ENCODE measurements around the gene CDKN2C.

CDKN2C gene

DNA sequence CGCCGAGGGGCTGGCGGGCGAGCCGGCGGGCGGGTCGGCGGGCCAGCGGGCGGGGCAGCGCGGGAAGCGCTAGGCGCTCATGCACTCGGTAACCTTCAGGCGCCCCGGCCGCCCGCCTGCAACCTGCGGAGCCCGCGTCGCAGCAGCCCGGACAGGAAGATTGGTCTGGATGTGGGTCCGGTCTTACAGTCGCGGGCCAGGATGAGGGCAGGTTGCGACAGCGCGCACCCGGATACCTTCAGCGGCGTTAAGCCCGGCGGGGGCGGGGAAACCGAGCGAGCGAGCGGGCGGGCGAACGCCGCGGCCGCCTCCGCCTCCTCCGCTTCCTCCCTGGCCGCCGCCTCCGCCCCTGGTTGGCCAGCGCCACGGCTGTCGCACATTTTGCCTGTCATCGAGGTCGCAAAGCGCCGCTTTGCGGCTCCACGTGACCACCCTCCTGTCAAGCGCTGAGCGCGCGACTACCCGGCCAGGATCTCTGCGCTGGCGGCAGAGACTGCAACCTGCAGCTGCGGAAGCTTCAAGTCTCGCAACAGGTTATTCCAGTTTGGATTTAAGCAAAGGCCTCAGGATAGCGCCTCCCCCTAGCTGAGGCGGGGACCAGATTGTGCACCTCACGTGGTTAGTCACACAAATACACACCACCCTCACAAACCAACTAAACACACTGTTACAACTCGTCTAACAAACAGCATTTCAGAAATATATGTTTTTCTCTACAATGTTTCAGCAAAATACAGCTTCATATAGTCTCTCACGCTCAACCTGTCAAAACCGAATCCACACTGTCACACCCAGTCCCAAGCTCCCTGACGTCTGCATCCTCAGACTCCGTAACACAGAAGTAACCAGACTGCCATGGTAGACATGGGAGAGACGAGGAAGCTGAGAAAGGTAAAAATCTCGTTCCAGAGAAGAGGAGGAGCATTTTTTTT lies 9.9 kb upstream of the CDKN2C start, which contains the start of gene FAF1 (continued):
- TF ChIP-seq, protein P1, sequence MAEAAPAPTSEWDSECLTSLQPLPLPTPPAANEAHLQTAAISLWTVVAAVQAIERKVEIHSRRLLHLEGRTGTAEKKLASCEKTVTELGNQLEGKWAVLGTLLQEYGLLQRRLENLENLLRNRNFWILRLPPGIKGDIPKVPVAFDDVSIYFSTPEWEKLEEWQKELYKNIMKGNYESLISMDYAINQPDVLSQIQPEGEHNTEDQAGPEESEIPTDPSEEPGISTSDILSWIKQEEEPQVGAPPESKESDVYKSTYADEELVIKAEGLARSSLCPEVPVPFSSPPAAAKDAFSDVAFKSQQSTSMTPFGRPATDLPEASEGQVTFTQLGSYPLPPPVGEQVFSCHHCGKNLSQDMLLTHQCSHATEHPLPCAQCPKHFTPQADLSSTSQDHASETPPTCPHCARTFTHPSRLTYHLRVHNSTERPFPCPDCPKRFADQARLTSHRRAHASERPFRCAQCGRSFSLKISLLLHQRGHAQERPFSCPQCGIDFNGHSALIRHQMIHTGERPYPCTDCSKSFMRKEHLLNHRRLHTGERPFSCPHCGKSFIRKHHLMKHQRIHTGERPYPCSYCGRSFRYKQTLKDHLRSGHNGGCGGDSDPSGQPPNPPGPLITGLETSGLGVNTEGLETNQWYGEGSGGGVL (tag by site-specific recombination; IDR thresholded peaks at IDR 0.05) = peak; percentile 35
- TF ChIP-seq IKZF3 (tag by site-specific recombination; IDR thresholded peaks at IDR 0.05) (peak; percentile 83), ZFP37 (tag by site-specific recombination; IDR thresholded peaks at IDR 0.05) (peak; percentile 13; the same call in 1 of the 2 replicates), ZNF785 (tag by site-specific recombination; IDR thresholded peaks at IDR 0.05) (no peak), KLF7 (tag by site-specific recombination; IDR thresholded peaks at IDR 0.05; ENCODE audit: borderline replicate concordance) (no peak; the same call in 1 of the 2 replicates), HOXD13 (CRISPR knock-in tag; IDR thresholded peaks at IDR 0.05; ENCODE audit: borderline replicate concordance) (no peak), ZNF521 (tag by site-specific recombination; IDR thresholded peaks at IDR 0.05) (no peak), ZNF596 (tag by site-specific recombination; IDR thresholded peaks at IDR 0.05) (peak; percentile 47; the same call in 1 of the 2 replicates), GLIS2 (tag by site-specific recombination; IDR thresholded peaks at IDR 0.05) (peak; percentile 67), ZNF777 (tag by site-specific recombination; IDR thresholded peaks at IDR 0.05; ENCODE audit: borderline replicate concordance) (no peak), ZNF37A (tag by site-specific recombination; IDR thresholded peaks at IDR 0.05) (no peak), EGR2 (tag by site-specific recombination; IDR thresholded peaks at IDR 0.05; ENCODE audit: low read depth) (peak; percentile 96), ZNF510 (tag by site-specific recombination; IDR thresholded peaks at IDR 0.05; ENCODE audit: insufficient replicate concordance) (no peak), FEZF1 (tag by site-specific recombination; IDR thresholded peaks at IDR 0.05) (0 out of 2 replicates have a peak, but pooled peaks have one; percentile 35), MZF1 (tag by site-specific recombination; IDR thresholded peaks at IDR 0.05; ENCODE audit: borderline replicate concordance) (no peak; the same call in 1 of the 2 replicates), ZNF350 (tag by site-specific recombination; IDR thresholded peaks at IDR 0.05) (no peak), ZNF530 (tag by site-specific recombination; IDR thresholded peaks at IDR 0.05; ENCODE audit: low read depth) (no peak), OSR2 (tag by site-specific recombination; IDR thresholded peaks at IDR 0.05) (no peak), ZNF624 (tag by site-specific recombination; IDR thresholded peaks at IDR 0.05) (no peak), ZNF239 (tag by site-specific recombination; IDR thresholded peaks at IDR 0.05) (no peak), GLI4 (tag by site-specific recombination; IDR thresholded peaks at IDR 0.05) (no peak), ZNF747 (tag by site-specific recombination; IDR thresholded peaks at IDR 0.05) (no peak), ZNF548 (tag by site-specific recombination; IDR thresholded peaks at IDR 0.05) (no peak)
- TF ChIP-seq, protein P2, sequence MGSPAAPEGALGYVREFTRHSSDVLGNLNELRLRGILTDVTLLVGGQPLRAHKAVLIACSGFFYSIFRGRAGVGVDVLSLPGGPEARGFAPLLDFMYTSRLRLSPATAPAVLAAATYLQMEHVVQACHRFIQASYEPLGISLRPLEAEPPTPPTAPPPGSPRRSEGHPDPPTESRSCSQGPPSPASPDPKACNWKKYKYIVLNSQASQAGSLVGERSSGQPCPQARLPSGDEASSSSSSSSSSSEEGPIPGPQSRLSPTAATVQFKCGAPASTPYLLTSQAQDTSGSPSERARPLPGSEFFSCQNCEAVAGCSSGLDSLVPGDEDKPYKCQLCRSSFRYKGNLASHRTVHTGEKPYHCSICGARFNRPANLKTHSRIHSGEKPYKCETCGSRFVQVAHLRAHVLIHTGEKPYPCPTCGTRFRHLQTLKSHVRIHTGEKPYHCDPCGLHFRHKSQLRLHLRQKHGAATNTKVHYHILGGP (tag by site-specific recombination; IDR thresholded peaks at IDR 0.05) = no peak
- TF ChIP-seq, protein P3, sequence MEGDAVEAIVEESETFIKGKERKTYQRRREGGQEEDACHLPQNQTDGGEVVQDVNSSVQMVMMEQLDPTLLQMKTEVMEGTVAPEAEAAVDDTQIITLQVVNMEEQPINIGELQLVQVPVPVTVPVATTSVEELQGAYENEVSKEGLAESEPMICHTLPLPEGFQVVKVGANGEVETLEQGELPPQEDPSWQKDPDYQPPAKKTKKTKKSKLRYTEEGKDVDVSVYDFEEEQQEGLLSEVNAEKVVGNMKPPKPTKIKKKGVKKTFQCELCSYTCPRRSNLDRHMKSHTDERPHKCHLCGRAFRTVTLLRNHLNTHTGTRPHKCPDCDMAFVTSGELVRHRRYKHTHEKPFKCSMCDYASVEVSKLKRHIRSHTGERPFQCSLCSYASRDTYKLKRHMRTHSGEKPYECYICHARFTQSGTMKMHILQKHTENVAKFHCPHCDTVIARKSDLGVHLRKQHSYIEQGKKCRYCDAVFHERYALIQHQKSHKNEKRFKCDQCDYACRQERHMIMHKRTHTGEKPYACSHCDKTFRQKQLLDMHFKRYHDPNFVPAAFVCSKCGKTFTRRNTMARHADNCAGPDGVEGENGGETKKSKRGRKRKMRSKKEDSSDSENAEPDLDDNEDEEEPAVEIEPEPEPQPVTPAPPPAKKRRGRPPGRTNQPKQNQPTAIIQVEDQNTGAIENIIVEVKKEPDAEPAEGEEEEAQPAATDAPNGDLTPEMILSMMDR (tag by site-specific recombination; IDR thresholded peaks at IDR 0.05) = peak; percentile 96
- TF ChIP-seq, protein P4, sequence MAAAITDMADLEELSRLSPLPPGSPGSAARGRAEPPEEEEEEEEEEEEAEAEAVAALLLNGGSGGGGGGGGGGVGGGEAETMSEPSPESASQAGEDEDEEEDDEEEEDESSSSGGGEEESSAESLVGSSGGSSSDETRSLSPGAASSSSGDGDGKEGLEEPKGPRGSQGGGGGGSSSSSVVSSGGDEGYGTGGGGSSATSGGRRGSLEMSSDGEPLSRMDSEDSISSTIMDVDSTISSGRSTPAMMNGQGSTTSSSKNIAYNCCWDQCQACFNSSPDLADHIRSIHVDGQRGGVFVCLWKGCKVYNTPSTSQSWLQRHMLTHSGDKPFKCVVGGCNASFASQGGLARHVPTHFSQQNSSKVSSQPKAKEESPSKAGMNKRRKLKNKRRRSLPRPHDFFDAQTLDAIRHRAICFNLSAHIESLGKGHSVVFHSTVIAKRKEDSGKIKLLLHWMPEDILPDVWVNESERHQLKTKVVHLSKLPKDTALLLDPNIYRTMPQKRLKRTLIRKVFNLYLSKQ (tag by site-specific recombination; IDR thresholded peaks at IDR 0.05; ENCODE audit: borderline replicate concordance) = no peak
- TF ChIP-seq, protein P5, sequence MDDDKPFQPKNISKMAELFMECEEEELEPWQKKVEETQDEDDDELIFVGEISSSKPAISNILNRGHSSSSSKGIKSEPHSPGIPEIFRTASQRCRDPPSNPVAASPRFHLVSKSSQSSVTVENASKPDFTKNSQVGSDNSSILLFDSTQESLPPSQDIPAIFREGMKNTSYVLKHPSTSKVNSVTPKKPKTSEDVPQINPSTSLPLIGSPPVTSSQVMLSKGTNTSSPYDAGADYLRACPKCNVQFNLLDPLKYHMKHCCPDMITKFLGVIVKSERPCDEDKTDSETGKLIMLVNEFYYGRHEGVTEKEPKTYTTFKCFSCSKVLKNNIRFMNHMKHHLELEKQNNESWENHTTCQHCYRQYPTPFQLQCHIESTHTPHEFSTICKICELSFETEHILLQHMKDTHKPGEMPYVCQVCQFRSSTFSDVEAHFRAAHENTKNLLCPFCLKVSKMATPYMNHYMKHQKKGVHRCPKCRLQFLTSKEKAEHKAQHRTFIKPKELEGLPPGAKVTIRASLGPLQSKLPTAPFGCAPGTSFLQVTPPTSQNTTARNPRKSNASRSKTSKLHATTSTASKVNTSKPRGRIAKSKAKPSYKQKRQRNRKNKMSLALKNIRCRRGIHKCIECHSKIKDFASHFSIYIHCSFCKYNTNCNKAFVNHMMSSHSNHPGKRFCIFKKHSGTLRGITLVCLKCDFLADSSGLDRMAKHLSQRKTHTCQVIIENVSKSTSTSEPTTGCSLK (tag by site-specific recombination; IDR thresholded peaks at IDR 0.05) = no peak

All from HEK293 (cell line).